Left ventricle myocardium inferior (tissue), 1 donor: ENCODE data around the gene COL5A2. TPM values are rescaled to one million over a fixed set of nuclear protein-coding genes. Genes with fewer than 3 reads are reported as not detected.

Experiments
- DNase-seq: peaks from one replicate; pipeline ENCODE4 v3.0.0-alpha.2; 2020
- H3K27ac ChIP-seq: fragments of 200-600 bp; replicated peaks from 2 replicates; pipeline ENCODE4 v1.8.0; 2021
- H3K27me3 ChIP-seq: fragments of 200-600 bp; 2 replicates; pipeline ENCODE4 v1.8.0; 2021; ENCODE audit warnings: low read depth
- H3K36me3 ChIP-seq: fragments of 200-600 bp; 2 replicates; pipeline ENCODE4 v1.8.0; 2021
- H3K4me1 ChIP-seq: fragments of 200-600 bp; 2 replicates; pipeline ENCODE4 v1.8.0; 2021
- H3K4me3 ChIP-seq: fragments of 200-600 bp; 2 replicates; pipeline ENCODE4 v1.8.0; 2021; ENCODE audit warnings: mild to moderate bottlenecking, moderate library complexity
- H3K9me3 ChIP-seq: fragments of 200-600 bp; replicated peaks from 2 replicates; pipeline ENCODE4 v1.8.0; 2021
- CTCF ChIP-seq: fragments of 200-600 bp; IDR thresholded peaks from 2 replicates; pipeline ENCODE4 v1.8.0; 2021; ENCODE audit warnings: antibody characterized with exemption, mild to moderate bottlenecking, borderline replicate concordance
- intact Hi-C: fragments of 100-400 bp; cut with micrococcal nuclease; formaldehyde crosslinking; loops from one replicate; pipeline ENCODE4 v1.11.0; 2022
- total RNA-seq: library from RNA; stranded (reverse); fragmentation: NEBNext Ultra II Directional; extraction: Animal tissue kit (Norgen Biotek cat#: 25700); gene quantifications from one replicate; pipeline ENCODE4 v1.2.1, GENCODE V29; 2021
- donor health status: DM: no; HTN: yes; CAD: no; lungs with severe emphysema.

COL5A2 gene
- total RNA-seq, 1 donor from 2014 or later = 9.3 TPM

GRCh38 chr2:189048189-189048588, 131.4 kb downstream of the COL5A2 start:
- H3K36me3 ChIP-seq = peaks cover 38% of the 10 kb centered on the region

GRCh38 chr2:189047171-189047888, 132.2 kb downstream of the COL5A2 start:
- H3K9me3 ChIP-seq = no peaks in the 10 kb centered on the region
- no peak overlapping the region for H3K27ac ChIP-seq
- no peaks in the 10 kb centered on the region for H3K27me3 ChIP-seq
- intact Hi-C loops = no loop called here
- no peak for DNase-seq
- TF ChIP-seq CTCF = no peak
- H3K4me1 ChIP-seq = no peaks in the 10 kb centered on the region
- H3K36me3 ChIP-seq = peaks cover 46% of the 10 kb centered on the region
- H3K4me3 ChIP-seq = no peak overlapping the region

More at GRCh38 chr2:189048189-189048588, 131.4 kb downstream of the COL5A2 start:
- H3K27ac ChIP-seq = no peak overlapping the region
- H3K27me3 ChIP-seq = no peaks in the 10 kb centered on the region
- DNase-seq = no peak
- H3K4me3 ChIP-seq = no peak overlapping the region
- no peak for TF ChIP-seq CTCF
- no peaks in the 10 kb centered on the region for H3K9me3 ChIP-seq
- intact Hi-C loops = no loop called here
- no peaks in the 10 kb centered on the region for H3K4me1 ChIP-seq

DNA sequence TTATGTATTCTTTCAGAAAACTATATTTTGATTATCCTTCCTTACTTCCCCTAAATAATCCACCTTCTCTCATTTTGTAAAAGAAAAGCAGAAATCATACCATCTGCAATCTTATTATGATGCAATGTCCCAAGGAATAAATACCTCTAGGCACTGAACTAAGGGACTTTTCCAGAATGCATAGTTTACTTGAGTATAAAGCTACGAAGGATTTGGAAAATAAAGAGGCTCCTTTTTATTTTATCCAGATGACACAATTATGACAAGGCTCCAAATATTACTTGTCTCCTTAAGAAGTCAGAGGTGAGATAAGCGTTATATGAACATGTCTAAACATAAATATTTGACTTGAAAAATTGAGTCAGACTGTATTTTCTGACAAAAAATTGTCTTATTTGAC, 133.2 kb downstream of the COL5A2 start:
- H3K4me3 ChIP-seq = no peak overlapping the region
- H3K27ac ChIP-seq = no peak overlapping the region
- no peak for TF ChIP-seq CTCF
- H3K27me3 ChIP-seq = no peaks in the 10 kb centered on the region
- H3K4me1 ChIP-seq = no peaks in the 10 kb centered on the region
- peaks cover 44% of the 10 kb centered on the region for H3K36me3 ChIP-seq
- intact Hi-C loops = no loop called here
- H3K9me3 ChIP-seq = no peaks in the 10 kb centered on the region
- DNase-seq = no peak

- intact Hi-C loops = no loop called here
- Histone ChIP-seq H3K9me3 (no peaks in the 10 kb centered on the region), H3K27ac (no peak overlapping the region), H3K4me3 (no peak overlapping the region), H3K36me3 (peaks cover 45% of the 10 kb centered on the region), H3K27me3 (no peaks in the 10 kb centered on the region), H3K4me1 (no peaks in the 10 kb centered on the region)
- no peak for DNase-seq
- no peak for TF ChIP-seq CTCF
Observed at GRCh38 chr2:189045836-189046235, 133.7 kb downstream of the COL5A2 start.

DNA sequence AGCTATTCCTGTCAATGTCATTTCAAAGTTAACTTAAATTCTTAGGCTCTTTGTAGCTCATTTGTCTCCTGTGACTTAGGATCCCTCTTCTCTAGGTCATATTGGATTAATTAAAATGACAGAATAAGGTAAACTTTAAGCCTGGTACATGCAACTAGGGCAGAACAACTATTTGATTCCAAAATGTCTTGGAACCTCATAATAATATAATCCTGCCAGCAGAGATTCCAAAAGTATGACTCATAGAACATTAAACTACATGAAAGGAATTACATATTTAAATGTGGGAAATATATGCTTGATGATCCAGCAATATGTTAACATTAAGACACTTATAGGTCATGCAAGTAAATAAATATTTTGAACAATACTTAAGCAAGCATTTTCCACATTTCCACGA, 142.0 kb downstream of the COL5A2 start:
- intact Hi-C loops = no loop called here
- Histone ChIP-seq H3K27ac (no peak overlapping the region), H3K4me3 (no peak overlapping the region), H3K36me3 (peaks cover 59% of the 10 kb centered on the region), H3K27me3 (no peaks in the 10 kb centered on the region), H3K9me3 (no peaks in the 10 kb centered on the region), H3K4me1 (no peaks in the 10 kb centered on the region)
- no peak for TF ChIP-seq CTCF
- no peak for DNase-seq
